Activated gamma-delta T cell treated with Interleukin-2 at 50 U/mL for 16 hours (primary cell): ENCODE results near the gene ADARB2.

Source experiments
- DNase-seq: peaks from one replicate; pipeline ENCODE4 v3.0.0-alpha.2; 2020

Gene ADARB2

GRCh38 chr10:1560535-1561192, 176.7 kb downstream of the ADARB2 start:
- no peak for DNase-seq

GRCh38 chr10:1559761-1560160, 177.6 kb downstream of the ADARB2 start:
- DNase-seq = no peak

GRCh38 chr10:1559311-1559710, 178.0 kb downstream of the ADARB2 start:
- no peak for DNase-seq

GRCh38 chr10:1558906-1559305, 178.4 kb downstream of the ADARB2 start:
- no peak for DNase-seq

GRCh38 chr10:1557081-1557480, 180.2 kb downstream of the ADARB2 start:
- DNase-seq = no peak

GRCh38 chr10:1556496-1556895, 180.8 kb downstream of the ADARB2 start:
- no peak for DNase-seq

GRCh38 chr10:1553951-1554350, 183.4 kb downstream of the ADARB2 start:
- no peak for DNase-seq

- DNase-seq = no peak
Measured at GRCh38 chr10:1552881-1553670, 184.2 kb downstream of the ADARB2 start.

- no peak for DNase-seq
Measured at GRCh38 chr10:1552406-1552805, 184.9 kb downstream of the ADARB2 start.

GRCh38 chr10:1551636-1552338, 185.5 kb downstream of the ADARB2 start:
- DNase-seq = no peak

- DNase-seq = no peak
Measured at GRCh38 chr10:1550616-1551015, 186.7 kb downstream of the ADARB2 start.

- DNase-seq = no peak
Measured at GRCh38 chr10:1550291-1550595, 187.1 kb downstream of the ADARB2 start.

GRCh38 chr10:1549591-1550290, 187.6 kb downstream of the ADARB2 start:
- no peak for DNase-seq

- no peak for DNase-seq
Measured at GRCh38 chr10:1548596-1548995, 188.7 kb downstream of the ADARB2 start.

- DNase-seq = no peak
Measured at GRCh38 chr10:1548146-1548545, 189.2 kb downstream of the ADARB2 start.

- DNase-seq = no peak
Measured at GRCh38 chr10:1546431-1547110, 190.8 kb downstream of the ADARB2 start.

- DNase-seq = no peak
Measured at GRCh38 chr10:1545524-1545923, 191.8 kb downstream of the ADARB2 start.

- no peak for DNase-seq
Measured at GRCh38 chr10:1544929-1545328, 192.4 kb downstream of the ADARB2 start.

GRCh38 chr10:1544209-1544673, 193.1 kb downstream of the ADARB2 start:
- no peak for DNase-seq

GRCh38 chr10:1543596-1543995, 193.7 kb downstream of the ADARB2 start:
- DNase-seq = no peak

- DNase-seq = no peak
Measured at GRCh38 chr10:1542941-1543340, 194.4 kb downstream of the ADARB2 start.

GRCh38 chr10:1540144-1540543, 197.2 kb downstream of the ADARB2 start:
- DNase-seq = no peak

- DNase-seq = no peak
Measured at GRCh38 chr10:1539216-1539615, 198.1 kb downstream of the ADARB2 start.
